WTC11 (cell line): ENCODE measurements around the gene CCDC182. TPM values are rescaled to one million over a fixed set of nuclear protein-coding genes. Genes with fewer than 3 reads are reported as not detected.

Experiments
- ATAC-seq: fragments of 200-7000 bp; cut with Tn5 transposase; 2 replicates; pipeline ENCODE4 v1.10.0; 2021; ENCODE audit warnings: mild to moderate bottlenecking, moderate library complexity
- CTCF ChIA-PET: fragments of 300-600 bp; sonication (Branson Sonifier 250); formaldehyde crosslinking; loops from one replicate; lab custom pipeline; 2021; ENCODE audit warnings: antibody characterized with exemption; lab: Charles Lee
- POLR2A ChIA-PET: fragments of 350-600 bp; sonication (Branson Sonifier 250); formaldehyde crosslinking; loops from one replicate; lab custom pipeline; 2021; ENCODE audit warnings: antibody characterized with exemption; lab: Charles Lee
- DNase-seq: peaks from one replicate; pipeline ENCODE4 v3.0.0; 2021; ENCODE audit warnings: low spot score
- H3K27ac Mint-ChIP-seq: 2 replicates; pipeline ENCODE4 v1.8.0; 2021; ENCODE audit warnings: mixed read lengths
- H3K27me3 Mint-ChIP-seq: 2 replicates; pipeline ENCODE4 v1.8.0; 2021; ENCODE audit warnings: low read depth, mild to moderate bottlenecking, moderate library complexity, mixed read lengths
- H3K36me3 Mint-ChIP-seq: 2 replicates; pipeline ENCODE4 v1.8.0; 2021; ENCODE audit warnings: mixed read lengths
- H3K4me1 Mint-ChIP-seq: 2 replicates; pipeline ENCODE4 v1.8.0; 2022; ENCODE audit warnings: mixed read lengths
- H3K4me3 Mint-ChIP-seq: 2 replicates; pipeline ENCODE4 v1.8.0; 2021; ENCODE audit warnings: mild to moderate bottlenecking, moderate library complexity, mixed read lengths
- H3K9me3 Mint-ChIP-seq: 2 replicates; pipeline ENCODE4 v1.8.0; 2021; ENCODE audit warnings: mixed read lengths
- ELF4 ChIP-seq: sonication (generic); formaldehyde crosslinking; IDR thresholded peaks from 2 replicates; pipeline ENCODE4 v1.8.1; 2022; ENCODE audit warnings: low read depth, mild to moderate bottlenecking, moderate library complexity, missing genetic modification reagents
- GABPB1 ChIP-seq: sonication (generic); formaldehyde crosslinking; IDR thresholded peaks from 2 replicates; pipeline ENCODE4 v1.8.1; 2023; ENCODE audit warnings: mild to moderate bottlenecking, missing genetic modification reagents
- IRF2 ChIP-seq: sonication (generic); formaldehyde crosslinking; IDR thresholded peaks from 2 replicates; pipeline ENCODE4 v1.8.0; 2022; ENCODE audit warnings: low read depth, missing genetic modification reagents, borderline replicate concordance
- NFYB ChIP-seq: sonication (generic); formaldehyde crosslinking; conservative IDR thresholded peaks from 2 replicates; pipeline ENCODE4 v1.8.0; 2022; ENCODE audit warnings: low read depth, missing genetic modification reagents
- NR1H2 ChIP-seq: sonication (generic); formaldehyde crosslinking; IDR thresholded peaks from 2 replicates; pipeline ENCODE4 v1.9.0; 2021; ENCODE audit warnings: mild to moderate bottlenecking, moderate library complexity, missing genetic modification reagents
- NR3C1 ChIP-seq: sonication (generic); formaldehyde crosslinking; conservative IDR thresholded peaks from 2 replicates; pipeline ENCODE4 v1.8.1; 2023; ENCODE audit warnings: low read depth, mild to moderate bottlenecking, missing genetic modification reagents
- OVOL2 ChIP-seq: fragments of 250-450 bp; sonication (Bioruptor Pico); IDR thresholded peaks from 2 replicates; pipeline ENCODE4 v1.9.0; 2021; ENCODE audit warnings: mild to moderate bottlenecking, borderline replicate concordance
- TEAD4 ChIP-seq: sonication (generic); formaldehyde crosslinking; IDR thresholded peaks from 2 replicates; pipeline ENCODE4 v1.8.0; 2022; ENCODE audit warnings: mild to moderate bottlenecking, missing genetic modification reagents
- ZBTB21 ChIP-seq: sonication (generic); formaldehyde crosslinking; IDR thresholded peaks from 2 replicates; pipeline ENCODE4 v1.8.1; 2023; ENCODE audit warnings: mild to moderate bottlenecking, missing genetic modification reagents, borderline replicate concordance
- ZNF263 ChIP-seq: sonication (generic); formaldehyde crosslinking; IDR thresholded peaks from 2 replicates; pipeline ENCODE4 v1.8.1; 2022; ENCODE audit warnings: low read depth, mild to moderate bottlenecking, moderate library complexity, missing genetic modification reagents
- ZNF317 ChIP-seq: sonication (generic); formaldehyde crosslinking; IDR thresholded peaks from 2 replicates; pipeline ENCODE4 v1.8.1; 2023; ENCODE audit warnings: low read depth, mild to moderate bottlenecking, moderate library complexity, missing genetic modification reagents, borderline replicate concordance
- ZNF396 ChIP-seq: fragments of 250-450 bp; sonication (Bioruptor Pico); IDR thresholded peaks from 2 replicates; pipeline ENCODE4 v1.8.0; 2021; ENCODE audit warnings: mild to moderate bottlenecking, moderate library complexity, borderline replicate concordance
- total RNA-seq: library from RNA; stranded (reverse); gene quantifications from 3 replicates; pipeline ENCODE4 v1.2.3, GENCODE V29; 2021
- TF ChIP-seq, protein P1 (sequence below): sonication (generic); formaldehyde crosslinking; conservative IDR thresholded peaks from 2 replicates; pipeline ENCODE4 v1.8.1; 2022; ENCODE audit warnings: mild to moderate bottlenecking, missing genetic modification reagents
- TF ChIP-seq, protein P2 (sequence below): fragments of 250-450 bp; sonication (Bioruptor Pico); IDR thresholded peaks from 2 replicates; pipeline ENCODE4 v1.9.0; 2021; ENCODE audit warnings: mild to moderate bottlenecking, borderline replicate concordance
- TF ChIP-seq, protein P3 (sequence below): sonication (generic); formaldehyde crosslinking; IDR thresholded peaks from 2 replicates; pipeline ENCODE4 v1.8.1; 2023; ENCODE audit warnings: mild to moderate bottlenecking, missing genetic modification reagents
- TF ChIP-seq, protein P4 (sequence below): sonication (generic); formaldehyde crosslinking; IDR thresholded peaks from 2 replicates; pipeline ENCODE4 v1.8.0; 2023; ENCODE audit warnings: missing genetic modification reagents
- TF ChIP-seq, protein P5 (sequence below): fragments of 250-450 bp; sonication (Bioruptor Pico); IDR thresholded peaks from 2 replicates; pipeline ENCODE4 v1.9.0; 2021; ENCODE audit warnings: mild to moderate bottlenecking
- TF ChIP-seq, protein P6 (sequence below): fragments of 250-450 bp; sonication (Bioruptor Pico); IDR thresholded peaks from 2 replicates; pipeline ENCODE4 v1.9.0; 2021; ENCODE audit warnings: mild to moderate bottlenecking
- TF ChIP-seq, protein P7 (sequence below): sonication (generic); formaldehyde crosslinking; IDR thresholded peaks from 2 replicates; pipeline ENCODE4 v1.8.1; 2022; ENCODE audit warnings: mild to moderate bottlenecking, missing genetic modification reagents, moderate library complexity, borderline replicate concordance
- TF ChIP-seq, protein P8 (sequence below): fragments of 250-450 bp; sonication (Bioruptor Pico); IDR thresholded peaks from 2 replicates; pipeline ENCODE4 v1.8.0; 2021; ENCODE audit warnings: mild to moderate bottlenecking

The CCDC182 gene
- total RNA-seq, 1 experiment from 2014 or later: not detected

DNA sequence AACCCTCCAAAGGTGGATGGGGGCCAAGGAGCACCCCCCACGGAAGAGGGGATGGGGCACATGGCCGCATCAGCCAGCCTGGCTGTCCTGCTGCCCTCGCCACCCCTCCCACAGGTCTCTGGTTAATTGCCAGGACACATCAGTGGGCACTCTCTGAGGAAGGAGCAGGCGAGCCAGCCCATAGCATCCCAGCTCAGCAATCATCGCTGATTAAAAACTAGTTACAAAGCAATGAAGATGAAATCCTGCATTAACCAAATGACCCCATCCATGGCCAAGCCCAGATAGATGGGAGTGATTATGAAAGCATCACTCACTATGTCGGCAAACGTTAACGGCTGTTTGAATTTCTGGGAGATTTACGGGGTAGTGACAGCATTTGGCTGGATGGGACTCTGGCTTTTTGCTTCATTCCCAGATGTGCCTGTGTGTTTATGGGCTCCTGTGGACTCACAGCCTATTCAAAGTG lies 45.3 kb downstream of the CCDC182 start:
- no peaks in the 10 kb centered on the region; the same call in 1 of the 2 replicates for H3K4me1 Mint-ChIP-seq
- DNase-seq: no peak
- TF ChIP-seq ZNF263 (CRISPR knock-in tag) (no peak), ZBTB21 (CRISPR knock-in tag) (no peak), ZNF317 (CRISPR knock-in tag) (no peak), ZNF396 (CRISPR knock-in tag) (no peak), IRF2 (CRISPR knock-in tag) (no peak), TEAD4 (no peak), OVOL2 (no peak), ELF4 (CRISPR knock-in tag) (no peak), NR3C1 (no peak), NFYB (CRISPR knock-in tag) (no peak), NR1H2 (CRISPR knock-in tag) (no peak), GABPB1 (CRISPR knock-in tag) (no peak)
- TF ChIP-seq, protein P1, sequence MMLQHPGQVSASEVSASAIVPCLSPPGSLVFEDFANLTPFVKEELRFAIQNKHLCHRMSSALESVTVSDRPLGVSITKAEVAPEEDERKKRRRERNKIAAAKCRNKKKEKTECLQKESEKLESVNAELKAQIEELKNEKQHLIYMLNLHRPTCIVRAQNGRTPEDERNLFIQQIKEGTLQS (CRISPR knock-in tag): no peak
- TF ChIP-seq, protein P2, sequence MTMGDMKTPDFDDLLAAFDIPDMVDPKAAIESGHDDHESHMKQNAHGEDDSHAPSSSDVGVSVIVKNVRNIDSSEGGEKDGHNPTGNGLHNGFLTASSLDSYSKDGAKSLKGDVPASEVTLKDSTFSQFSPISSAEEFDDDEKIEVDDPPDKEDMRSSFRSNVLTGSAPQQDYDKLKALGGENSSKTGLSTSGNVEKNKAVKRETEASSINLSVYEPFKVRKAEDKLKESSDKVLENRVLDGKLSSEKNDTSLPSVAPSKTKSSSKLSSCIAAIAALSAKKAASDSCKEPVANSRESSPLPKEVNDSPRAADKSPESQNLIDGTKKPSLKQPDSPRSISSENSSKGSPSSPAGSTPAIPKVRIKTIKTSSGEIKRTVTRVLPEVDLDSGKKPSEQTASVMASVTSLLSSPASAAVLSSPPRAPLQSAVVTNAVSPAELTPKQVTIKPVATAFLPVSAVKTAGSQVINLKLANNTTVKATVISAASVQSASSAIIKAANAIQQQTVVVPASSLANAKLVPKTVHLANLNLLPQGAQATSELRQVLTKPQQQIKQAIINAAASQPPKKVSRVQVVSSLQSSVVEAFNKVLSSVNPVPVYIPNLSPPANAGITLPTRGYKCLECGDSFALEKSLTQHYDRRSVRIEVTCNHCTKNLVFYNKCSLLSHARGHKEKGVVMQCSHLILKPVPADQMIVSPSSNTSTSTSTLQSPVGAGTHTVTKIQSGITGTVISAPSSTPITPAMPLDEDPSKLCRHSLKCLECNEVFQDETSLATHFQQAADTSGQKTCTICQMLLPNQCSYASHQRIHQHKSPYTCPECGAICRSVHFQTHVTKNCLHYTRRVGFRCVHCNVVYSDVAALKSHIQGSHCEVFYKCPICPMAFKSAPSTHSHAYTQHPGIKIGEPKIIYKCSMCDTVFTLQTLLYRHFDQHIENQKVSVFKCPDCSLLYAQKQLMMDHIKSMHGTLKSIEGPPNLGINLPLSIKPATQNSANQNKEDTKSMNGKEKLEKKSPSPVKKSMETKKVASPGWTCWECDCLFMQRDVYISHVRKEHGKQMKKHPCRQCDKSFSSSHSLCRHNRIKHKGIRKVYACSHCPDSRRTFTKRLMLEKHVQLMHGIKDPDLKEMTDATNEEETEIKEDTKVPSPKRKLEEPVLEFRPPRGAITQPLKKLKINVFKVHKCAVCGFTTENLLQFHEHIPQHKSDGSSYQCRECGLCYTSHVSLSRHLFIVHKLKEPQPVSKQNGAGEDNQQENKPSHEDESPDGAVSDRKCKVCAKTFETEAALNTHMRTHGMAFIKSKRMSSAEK (CRISPR knock-in tag): no peak
- TF ChIP-seq, protein P3, sequence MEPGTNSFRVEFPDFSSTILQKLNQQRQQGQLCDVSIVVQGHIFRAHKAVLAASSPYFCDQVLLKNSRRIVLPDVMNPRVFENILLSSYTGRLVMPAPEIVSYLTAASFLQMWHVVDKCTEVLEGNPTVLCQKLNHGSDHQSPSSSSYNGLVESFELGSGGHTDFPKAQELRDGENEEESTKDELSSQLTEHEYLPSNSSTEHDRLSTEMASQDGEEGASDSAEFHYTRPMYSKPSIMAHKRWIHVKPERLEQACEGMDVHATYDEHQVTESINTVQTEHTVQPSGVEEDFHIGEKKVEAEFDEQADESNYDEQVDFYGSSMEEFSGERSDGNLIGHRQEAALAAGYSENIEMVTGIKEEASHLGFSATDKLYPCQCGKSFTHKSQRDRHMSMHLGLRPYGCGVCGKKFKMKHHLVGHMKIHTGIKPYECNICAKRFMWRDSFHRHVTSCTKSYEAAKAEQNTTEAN: no peak
- TF ChIP-seq, protein P4, sequence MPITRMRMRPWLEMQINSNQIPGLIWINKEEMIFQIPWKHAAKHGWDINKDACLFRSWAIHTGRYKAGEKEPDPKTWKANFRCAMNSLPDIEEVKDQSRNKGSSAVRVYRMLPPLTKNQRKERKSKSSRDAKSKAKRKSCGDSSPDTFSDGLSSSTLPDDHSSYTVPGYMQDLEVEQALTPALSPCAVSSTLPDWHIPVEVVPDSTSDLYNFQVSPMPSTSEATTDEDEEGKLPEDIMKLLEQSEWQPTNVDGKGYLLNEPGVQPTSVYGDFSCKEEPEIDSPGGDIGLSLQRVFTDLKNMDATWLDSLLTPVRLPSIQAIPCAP (CRISPR knock-in tag): no peak
- TF ChIP-seq, protein P5, sequence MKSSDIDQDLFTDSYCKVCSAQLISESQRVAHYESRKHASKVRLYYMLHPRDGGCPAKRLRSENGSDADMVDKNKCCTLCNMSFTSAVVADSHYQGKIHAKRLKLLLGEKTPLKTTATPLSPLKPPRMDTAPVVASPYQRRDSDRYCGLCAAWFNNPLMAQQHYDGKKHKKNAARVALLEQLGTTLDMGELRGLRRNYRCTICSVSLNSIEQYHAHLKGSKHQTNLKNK (CRISPR knock-in tag): no peak
- TF ChIP-seq, protein P6, sequence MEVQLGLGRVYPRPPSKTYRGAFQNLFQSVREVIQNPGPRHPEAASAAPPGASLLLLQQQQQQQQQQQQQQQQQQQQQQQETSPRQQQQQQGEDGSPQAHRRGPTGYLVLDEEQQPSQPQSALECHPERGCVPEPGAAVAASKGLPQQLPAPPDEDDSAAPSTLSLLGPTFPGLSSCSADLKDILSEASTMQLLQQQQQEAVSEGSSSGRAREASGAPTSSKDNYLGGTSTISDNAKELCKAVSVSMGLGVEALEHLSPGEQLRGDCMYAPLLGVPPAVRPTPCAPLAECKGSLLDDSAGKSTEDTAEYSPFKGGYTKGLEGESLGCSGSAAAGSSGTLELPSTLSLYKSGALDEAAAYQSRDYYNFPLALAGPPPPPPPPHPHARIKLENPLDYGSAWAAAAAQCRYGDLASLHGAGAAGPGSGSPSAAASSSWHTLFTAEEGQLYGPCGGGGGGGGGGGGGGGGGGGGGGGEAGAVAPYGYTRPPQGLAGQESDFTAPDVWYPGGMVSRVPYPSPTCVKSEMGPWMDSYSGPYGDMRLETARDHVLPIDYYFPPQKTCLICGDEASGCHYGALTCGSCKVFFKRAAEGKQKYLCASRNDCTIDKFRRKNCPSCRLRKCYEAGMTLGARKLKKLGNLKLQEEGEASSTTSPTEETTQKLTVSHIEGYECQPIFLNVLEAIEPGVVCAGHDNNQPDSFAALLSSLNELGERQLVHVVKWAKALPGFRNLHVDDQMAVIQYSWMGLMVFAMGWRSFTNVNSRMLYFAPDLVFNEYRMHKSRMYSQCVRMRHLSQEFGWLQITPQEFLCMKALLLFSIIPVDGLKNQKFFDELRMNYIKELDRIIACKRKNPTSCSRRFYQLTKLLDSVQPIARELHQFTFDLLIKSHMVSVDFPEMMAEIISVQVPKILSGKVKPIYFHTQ (CRISPR knock-in tag): no peak
- TF ChIP-seq, protein P7, sequence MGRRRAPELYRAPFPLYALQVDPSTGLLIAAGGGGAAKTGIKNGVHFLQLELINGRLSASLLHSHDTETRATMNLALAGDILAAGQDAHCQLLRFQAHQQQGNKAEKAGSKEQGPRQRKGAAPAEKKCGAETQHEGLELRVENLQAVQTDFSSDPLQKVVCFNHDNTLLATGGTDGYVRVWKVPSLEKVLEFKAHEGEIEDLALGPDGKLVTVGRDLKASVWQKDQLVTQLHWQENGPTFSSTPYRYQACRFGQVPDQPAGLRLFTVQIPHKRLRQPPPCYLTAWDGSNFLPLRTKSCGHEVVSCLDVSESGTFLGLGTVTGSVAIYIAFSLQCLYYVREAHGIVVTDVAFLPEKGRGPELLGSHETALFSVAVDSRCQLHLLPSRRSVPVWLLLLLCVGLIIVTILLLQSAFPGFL (CRISPR knock-in tag): no peak
- TF ChIP-seq, protein P8, sequence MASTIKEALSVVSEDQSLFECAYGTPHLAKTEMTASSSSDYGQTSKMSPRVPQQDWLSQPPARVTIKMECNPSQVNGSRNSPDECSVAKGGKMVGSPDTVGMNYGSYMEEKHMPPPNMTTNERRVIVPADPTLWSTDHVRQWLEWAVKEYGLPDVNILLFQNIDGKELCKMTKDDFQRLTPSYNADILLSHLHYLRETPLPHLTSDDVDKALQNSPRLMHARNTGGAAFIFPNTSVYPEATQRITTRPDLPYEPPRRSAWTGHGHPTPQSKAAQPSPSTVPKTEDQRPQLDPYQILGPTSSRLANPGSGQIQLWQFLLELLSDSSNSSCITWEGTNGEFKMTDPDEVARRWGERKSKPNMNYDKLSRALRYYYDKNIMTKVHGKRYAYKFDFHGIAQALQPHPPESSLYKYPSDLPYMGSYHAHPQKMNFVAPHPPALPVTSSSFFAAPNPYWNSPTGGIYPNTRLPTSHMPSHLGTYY (CRISPR knock-in tag): no peak
- no peaks in the 10 kb centered on the region; the same call in 1 of the 2 replicates for H3K27me3 Mint-ChIP-seq
- CTCF ChIA-PET: interaction anchor here (0.9 kb wide), 1 partner anchor 48 kb away, joined by 3 read pairs; no protein-coding TSS in a partner anchor
- no peak for ATAC-seq
- no peak overlapping the region for H3K27ac Mint-ChIP-seq
- H3K4me3 Mint-ChIP-seq: no peak overlapping the region
- H3K9me3 Mint-ChIP-seq: peaks cover 16% of the 10 kb centered on the region
- POLR2A ChIA-PET: no interaction called here
- peaks cover 3% of the 10 kb centered on the region; the same call in 1 of the 2 replicates for H3K36me3 Mint-ChIP-seq
